Dermis microvascular lymphatic vessel endothelial cell (primary cell): ENCODE data around the gene CGNL1. TPM values are rescaled to one million over a fixed set of nuclear protein-coding genes. Genes with fewer than 3 reads are reported as not detected.
A peak's percentile ranks its signal among the peaks of the same experiment; 100 is the strongest.

ENCODE experiments used
- DNase-seq, 2 donors: peaks; one replicate each; pipeline versions ENCODE4 v3.0.0 to v3.0.0-alpha.2; 2010; ENCODE audit warnings: low read depth in 2 of 2
- total RNA-seq: library from RNA; depleted of rRNA; stranded (reverse); fragments of >200 nt; gene quantifications from 2 replicates; pipeline ENCODE4 v1.2.1, GENCODE V29; 2014

Gene CGNL1
- total RNA-seq, 1 donor from 2014 or later = 25.7 TPM

DNA sequence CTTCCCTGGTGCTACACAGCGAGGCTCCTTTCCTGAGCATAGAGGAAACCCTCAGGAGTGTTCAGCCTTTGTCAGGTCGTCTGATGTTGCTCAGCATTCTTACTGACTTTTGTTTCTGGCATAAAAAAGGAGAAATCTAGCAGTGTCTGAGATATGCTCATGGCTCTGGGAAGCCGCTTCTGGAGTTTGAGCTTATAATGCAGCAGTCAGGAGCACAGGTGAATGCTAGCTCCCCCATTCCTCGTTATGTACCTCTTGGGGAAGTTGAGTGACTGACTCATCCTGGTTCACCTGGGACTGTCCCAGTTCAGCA is 166.2 kb downstream of the CGNL1 start:
- no peak for DNase-seq

DNA sequence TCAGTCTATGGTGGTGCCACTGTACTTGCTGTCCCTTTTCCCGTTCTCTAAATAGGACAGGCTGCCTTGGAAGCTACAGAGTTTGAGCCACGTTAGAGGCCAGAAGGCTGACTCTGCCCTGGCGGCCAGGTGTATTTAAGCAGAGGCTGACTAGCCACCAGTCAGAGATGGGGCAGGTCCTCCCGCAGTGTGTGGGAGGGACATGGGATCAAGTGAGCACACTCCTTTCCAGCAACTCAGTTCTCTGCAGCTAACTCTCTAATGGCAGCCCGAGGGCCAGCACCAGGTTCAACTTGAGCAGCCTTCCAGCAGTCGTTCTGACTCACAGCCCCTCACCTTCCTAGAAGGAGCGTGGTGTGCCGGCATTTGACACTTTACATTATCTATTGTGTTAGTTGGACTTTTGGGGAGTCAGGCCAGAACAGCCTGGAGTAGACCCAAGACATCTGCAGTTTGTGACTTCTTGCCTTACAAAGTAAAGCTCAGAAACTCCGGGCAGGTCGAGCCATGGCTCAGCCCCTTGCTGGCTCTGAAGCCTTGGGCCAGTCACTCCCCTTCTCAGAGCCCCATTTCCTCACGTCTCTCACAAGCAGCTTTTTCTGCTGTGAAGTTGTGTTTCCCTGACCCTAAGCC is 168.7 kb downstream of the CGNL1 start:
- DNase-seq = no peak

DNA sequence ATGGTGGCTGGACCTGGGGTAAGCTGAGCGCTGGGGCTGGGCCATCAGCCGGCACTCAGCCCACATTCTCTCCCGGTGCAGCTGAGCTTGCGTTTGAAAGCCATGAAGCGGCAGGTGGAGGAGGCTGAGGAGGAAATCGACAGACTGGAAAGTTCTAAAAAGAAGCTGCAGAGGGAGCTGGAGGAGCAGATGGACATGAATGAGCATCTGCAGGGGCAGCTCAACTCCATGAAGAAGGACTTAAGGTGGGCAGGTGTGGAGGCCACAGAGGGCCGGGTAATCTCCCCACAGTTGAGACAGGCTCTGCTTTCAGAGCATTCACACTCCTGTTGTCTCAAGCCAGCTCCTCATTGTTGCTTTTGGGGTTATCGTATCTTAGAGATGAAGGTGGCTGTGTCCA is 169.7 kb downstream of the CGNL1 start:
- DNase-seq = no peak

DNA sequence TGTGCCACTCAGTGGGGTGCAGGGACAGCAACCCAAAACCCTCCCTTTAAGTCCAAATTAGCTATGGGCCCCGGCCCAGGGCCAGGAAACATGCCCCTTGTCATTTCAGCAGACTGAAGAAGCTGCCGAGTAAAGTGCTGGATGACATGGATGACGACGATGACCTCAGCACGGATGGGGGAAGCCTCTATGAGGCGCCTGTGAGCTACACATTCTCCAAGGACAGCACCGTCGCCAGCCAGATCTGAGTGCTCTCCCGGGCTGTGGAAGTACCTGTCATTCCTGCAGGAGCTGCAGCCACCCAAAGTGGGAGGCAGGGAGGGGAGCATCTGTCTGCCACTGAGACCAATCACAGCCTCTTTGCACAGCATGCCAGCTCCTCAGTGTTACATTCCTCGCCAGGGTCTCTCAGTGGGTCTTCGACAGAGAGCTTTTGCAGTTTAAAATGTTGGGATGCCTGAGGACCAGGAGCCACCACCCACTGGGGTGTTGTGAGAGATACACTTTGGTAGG is 171.0 kb downstream of the CGNL1 start:
- DNase-seq = no peak

DNA sequence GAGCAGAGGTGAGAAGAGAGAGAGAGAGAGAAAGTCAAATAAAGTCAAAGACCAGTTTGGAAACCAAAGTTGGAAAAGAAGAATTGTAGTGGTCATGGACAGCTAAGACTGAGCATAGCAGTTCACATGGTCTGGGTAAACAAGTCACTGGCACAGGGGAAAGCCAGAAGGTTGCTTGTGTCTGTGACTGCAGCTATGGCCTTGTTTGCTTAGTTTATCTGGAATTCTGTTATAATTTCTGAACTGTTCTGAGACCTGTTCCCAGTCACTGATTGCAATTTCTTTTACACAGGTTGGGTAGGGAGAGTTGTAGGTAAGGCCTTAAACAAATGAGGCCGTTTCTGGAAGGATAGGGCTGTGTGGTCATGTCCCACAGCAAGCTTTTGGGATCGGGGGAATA is 172.0 kb downstream of the CGNL1 start:
- DNase-seq = no peak

DNA sequence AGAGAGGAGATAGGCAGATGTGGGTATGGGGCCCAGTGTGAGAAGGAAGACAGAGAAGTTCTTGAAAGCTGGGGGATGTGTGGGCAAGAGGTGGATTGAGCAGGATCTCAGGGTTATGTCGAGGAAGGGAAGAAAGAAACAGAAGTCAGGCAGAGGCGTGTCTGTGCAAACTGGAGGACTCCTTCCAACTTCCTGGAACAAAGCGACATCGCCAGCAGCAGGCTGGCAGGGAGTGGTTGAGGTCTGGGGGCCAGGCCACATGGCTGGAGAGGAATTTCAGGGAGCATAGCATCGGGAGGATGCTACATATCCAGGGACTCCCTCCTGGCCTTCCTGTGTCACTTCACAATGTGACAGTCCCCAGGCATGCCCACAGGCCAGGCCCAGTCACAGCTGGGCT is 172.5 kb downstream of the CGNL1 start:
- no peak for DNase-seq

DNA sequence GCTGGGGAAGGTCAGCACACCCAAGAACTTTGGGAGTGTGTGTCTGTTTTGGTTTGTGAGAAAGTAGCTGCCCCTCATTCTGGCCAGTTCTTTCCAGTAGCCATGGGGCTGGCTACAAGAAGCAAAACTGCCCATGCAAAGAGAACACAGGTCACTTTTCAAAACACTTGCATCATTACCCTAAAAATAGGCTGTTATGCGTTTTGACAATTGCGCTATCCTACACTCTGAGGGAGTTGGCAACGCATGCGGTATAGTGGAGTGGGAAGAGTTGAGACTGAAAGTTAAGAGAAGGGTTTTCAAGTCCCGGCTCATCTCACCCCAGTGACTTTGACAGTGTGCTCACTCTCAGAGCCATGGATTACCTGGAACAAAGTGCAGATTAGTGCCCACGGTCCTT is 173.6 kb downstream of the CGNL1 start:
- DNase-seq = no peak

DNA sequence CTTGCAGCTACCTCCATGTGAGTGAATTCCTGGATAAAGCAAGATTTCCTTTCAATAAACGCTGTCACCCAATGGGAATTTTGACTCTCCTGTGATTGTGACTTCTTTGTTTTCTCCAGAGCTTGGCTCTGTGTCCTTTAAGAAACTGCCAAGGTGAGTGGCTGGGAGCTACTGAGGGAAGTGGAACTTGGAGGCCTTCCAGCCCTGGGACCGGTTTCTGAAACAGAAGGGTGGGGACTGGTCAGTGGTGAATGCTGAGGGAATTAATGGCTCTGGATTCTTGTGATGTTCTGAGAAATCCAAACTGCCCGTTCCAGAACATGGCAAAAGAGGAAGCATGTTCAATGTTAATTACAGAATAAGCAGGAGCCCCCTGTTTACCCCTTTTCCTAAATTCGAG is 174.3 kb downstream of the CGNL1 start:
- DNase-seq = no peak

DNA sequence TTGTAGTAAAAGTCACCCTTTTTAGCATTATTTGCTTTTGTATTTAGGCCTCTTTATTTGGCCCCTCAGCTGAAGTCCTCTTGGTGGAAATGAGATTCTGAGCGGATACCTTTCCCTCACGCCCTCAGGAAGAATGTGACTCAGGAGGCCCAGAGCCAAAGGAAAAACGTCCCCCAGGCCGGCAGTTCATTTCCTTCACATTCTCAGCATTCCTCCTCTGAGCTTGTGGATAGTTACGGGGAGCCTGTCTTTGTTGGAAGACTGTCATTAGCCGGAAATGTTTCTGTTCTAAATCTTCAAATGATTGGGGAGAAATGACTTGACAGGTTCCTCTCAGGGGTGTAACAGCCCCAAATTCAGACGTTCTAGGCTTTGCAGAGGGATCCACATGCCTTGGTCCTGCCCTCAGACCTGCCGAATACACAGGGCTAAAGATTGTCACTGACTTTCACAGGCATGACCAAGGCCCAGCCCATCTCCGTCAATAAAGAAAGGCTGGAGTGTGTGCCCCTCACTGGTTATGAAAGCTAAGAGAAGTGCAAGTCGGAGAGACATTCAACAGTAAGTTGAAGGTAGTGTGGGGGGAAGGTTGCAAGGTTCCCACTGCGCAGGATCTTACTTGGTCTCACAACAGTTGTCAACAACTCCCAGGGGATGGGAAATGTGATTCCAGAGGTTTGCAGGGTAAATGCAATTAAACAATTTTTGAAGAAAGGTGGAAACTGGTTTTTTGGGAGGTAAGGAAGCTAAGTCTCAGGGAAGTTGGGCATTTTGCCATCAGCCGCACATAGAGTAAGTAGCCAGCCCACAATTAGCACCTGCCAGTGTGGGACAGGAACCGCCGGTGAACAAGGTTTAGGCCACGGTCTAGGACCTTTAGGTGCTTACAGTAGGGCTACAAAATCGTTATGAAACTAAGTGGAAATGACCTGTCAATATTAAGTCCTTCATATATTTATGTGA is 175.7 kb downstream of the CGNL1 start:
- DNase-seq = peak in 1 of 2 donors; percentile 85

DNA sequence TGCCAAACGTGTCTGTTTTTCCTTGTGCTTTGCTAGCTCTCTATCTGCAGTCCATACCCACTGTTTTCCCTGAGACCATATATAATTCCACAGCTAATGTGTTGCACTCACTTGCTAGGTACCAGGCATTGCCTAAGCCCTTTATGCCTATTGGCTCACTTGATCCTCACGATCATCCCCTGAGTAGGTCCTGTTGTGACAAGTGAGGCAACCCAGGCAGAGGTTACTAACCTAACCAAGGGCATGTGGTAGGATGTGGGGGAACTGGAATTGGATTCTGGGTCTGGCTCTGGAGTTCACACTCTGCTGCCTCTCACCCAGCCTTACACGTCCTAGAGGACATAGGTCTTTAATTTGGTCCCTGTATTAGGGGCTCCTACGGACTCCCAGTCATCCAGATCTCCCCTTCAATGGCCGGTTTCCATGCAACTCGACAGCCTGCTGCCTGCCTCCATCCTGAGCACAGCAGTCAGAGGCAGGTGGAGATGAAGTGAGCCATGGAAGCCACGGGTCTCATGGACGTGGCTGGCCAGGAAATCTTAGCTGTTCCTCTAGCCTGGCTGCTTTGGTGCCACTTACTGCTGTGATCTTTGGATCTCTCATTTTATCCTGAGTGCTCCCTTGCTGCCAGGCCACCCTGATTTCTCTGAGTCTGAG is 176.5 kb downstream of the CGNL1 start:
- DNase-seq = no peak

DNA sequence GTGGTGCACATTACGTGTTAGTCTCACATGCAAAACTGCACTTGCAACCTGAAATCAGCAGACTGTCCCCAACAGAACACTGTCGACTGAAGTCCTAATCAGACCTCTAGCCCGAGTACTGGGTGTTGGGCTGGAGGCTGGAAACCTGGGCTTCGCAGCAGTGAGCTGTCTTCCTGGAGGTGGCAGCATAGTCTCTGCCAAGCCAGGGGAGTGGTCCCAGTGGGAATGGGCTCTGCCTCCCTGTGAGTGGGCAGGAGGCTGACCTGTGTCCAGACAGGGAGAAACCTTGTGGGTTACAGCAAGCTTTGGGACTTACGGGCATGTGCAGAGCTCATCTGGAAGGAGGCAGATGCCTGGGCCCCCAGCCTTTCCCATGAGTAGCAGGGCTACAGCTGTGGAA is 177.2 kb downstream of the CGNL1 start:
- DNase-seq = no peak

DNA sequence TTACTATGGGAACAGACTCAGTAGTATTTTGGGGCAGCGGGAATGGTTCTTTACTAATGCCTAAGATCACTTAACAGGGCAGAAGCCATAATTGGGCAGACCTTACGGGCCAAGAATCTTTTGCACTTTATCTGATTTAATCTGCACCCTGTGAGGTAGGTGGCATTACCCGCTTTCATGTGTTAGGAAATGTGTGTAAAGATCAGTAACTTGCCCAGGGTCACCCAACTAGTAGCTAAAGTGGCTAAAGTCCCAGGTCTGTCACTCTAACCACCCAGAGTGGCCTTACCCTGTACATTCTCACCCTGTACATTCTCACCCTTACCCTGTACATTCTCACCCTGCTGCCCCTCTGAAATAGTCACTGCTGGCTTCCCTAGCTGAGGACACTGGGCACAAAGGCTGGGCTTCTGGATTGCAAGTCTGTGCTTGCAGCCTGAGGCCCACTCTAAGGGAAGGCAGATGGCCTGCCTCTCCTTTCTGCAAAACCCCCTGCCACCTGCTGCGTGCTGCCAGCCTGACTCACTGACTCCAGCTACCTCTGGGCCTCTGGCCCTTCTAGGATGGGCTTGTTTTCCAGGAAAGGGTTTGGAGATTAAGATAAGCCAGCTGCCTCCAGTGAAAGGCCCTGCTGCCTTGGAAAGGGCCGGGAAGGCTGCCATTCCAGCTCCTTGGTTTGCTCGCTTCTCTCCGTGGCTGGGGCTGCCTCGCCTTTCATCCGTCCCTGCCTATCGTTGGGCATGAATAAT is 177.9 kb downstream of the CGNL1 start:
- peak in 1 of 2 donors; percentile 86 for DNase-seq

DNA sequence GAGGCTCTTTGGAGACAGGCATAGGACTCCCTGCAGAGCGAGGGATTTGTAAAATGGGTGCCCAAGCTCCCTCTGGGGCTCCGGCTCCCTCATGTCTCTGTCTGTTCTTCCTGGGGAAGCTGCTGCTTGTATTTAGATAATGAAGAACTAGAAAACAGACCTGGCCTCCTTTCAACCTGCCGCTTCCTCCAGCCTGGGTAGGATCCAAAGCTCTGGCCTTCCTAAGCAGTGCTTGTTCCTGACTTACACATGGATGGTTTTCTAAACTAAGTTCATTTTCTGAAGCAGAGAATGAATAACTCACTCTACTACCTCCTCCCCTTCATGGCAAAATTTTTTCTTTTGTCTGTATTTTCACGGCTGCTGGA is 178.5 kb downstream of the CGNL1 start:
- peak in 1 of 2 donors; percentile 33 for DNase-seq

DNA sequence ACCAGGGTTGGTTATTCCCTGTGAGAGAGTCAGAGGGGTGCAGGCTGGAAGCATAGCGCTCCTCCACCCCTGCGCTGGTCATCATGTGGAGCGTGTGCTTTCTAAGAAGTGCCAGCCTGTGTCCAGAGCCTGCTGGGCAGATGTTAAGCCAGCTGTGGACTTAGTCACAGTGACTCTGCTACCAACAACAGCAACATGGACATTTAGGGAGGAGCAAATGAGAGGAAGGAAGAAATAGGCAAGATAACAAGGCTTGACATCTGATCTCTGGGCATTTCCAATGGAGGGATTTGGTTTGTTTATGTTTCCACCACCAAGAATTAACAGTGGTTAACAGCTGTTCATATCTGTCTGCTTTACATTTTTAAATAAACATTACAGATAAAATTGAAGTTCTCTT is 179.0 kb downstream of the CGNL1 start:
- peak; percentile 72 for DNase-seq

DNA sequence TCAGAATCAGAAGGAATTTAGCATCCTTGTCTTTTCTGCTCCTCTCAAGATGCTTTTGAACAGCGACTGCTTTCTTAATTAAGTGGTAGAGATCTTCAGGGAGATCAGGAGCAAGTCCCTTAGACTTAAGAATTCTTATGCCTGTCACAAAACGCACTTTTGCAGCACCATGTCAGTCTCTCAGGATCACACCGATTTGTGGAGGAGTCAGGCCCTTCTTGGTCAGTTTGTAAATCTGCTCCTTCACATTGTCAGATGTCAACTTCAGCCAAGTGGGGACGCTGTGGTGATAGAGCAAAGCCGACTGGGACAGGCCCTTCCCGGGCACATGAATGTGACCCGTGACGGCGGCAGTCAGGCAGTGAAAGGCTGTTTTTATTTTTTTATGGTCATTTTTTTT is 179.7 kb downstream of the CGNL1 start:
- no peak for DNase-seq

DNA sequence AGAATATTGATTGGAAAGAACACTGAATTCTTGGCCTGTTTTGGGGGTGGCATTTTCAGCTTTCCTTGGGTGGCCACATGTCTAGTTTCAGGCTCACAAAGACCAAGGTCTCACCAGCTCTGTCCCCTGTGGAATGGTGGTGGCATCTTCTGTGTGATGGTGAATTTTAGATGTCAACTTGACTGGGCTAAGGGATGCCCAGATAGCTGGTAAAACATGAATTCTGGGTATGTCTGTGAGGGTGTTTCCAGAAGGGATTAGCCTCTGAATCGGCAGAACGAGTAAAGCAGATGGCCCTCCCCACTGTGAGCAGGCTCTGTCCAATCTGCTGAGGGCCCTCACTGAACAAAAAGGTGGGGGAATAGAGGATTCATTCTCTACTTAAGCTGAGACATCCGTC is 181.0 kb downstream of the CGNL1 start:
- no peak for DNase-seq

DNA sequence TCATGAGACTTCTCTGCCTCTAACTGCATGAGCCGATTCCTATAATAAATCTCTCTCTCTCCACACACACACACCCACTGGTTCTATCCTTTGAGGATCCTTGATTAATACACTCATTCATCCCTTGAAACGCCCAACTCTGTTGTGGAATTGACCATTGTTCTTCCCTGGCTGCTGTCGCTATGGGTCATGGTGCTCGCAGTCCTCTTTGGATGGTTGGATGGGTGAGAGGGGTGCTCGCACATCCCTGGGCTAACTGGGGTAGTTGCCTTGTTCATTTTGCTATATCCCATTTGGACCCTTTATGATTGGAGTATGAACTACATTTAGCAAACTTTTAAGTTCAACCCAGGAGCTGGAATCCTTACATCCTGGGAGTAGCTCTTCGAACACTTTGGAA is 181.5 kb downstream of the CGNL1 start:
- no peak for DNase-seq

DNA sequence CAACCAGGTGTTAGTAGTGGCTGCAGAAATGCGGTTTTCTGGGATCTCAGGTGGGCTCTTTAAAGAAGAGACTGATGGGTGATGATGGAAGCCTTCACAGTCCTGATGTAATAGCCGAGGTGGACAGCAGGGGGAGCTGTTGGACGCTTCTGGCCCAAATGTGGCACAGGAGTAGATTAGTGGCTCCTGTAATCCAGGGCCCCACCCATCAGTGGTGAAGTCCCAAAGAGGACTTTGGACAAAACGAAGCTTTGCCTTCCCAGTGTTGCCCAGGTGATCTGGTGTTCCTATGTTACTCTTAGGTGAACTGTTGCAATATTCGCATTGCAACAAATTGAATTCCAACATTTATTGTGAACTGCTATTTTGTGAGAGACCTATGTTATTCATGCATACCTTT is 183.6 kb downstream of the CGNL1 start:
- DNase-seq = peak in 1 of 2 donors; percentile 63

DNA sequence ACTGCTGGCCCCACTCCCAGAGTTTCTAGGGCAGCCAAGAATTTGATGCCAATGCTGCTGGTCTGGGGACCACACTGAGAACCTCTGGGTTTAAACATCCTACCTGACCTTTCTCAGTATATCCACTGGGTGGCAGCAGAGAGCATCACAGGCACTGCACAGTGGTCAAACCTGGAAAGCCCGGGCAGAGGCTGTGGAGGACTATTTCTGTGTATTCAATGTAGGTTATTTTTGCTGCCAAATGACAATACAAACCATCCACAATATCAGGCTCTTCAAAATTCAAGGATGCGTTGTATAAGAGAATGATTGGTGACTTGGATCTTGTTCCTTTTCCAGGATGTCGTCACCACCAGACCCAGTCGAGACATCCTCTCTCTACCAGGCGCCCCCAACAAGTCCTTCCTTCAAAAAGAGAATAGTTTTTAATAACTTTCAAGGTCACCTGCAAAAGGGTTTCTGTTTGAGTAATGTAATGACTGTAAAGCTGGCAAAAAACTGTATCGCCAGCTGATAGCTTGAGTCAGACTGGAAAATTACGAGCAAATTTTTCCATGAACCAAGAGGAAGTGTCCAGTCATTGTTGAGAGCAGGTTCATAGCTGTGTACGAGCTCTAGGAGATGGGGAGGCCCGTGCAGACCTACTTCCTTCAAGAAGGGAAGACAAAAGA is 184.9 kb downstream of the CGNL1 start:
- DNase-seq = peak; percentile 98

DNA sequence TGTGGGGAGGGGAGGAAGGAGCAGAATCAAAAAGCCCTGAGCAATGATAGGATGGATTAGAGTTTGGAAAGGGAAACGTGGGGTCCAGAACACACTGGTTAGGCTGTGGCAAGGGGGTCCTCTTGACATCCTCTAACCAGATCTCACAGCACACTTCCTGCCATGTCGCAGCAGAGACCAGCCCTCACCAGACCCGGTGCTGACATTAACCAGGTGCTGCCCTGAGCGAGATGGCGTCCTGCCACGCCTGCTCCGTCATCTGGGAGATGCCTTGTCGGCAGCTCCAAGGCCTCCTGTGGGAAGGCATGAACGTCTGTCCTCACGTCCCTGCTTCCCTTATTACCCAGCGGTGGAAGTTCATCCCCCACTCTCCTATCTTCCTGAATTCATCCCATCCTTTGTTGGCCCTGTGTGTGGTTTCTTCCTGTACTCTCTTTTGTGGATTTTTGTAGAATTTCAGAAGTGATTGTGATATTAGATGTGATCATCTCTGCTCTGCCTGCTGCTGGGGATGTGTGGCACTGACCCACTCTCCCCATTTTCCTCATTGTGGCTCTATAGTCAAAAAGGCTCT is 186.0 kb downstream of the CGNL1 start:
- peak; percentile 24 to 37 for DNase-seq

DNA sequence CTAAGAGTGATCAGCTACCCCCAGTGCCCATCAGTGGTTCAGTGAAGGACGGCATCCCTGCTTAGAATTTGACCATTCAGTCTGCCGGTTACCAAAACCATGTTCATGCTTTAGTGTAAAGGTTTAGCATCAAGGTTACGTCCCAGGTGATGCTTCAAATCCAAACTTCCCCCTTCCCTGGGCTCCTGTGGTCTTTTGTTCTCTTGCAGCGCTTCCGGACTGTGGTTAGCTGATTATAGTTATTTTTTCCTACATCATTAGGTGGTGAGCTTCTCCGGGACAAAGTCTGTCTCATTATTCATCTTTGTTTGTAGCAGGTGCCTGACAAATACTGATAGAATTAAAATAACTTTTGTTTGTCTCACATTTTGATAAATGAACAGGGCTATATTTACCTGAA is 187.1 kb downstream of the CGNL1 start:
- DNase-seq = peak in 1 of 2 donors; percentile 53
